GM12872 (cell line): ENCODE results near the gene HNF1A.

Experiments used
- TF ChIP-seq, protein P1 (sequence below): IDR thresholded peaks from 3 replicates; pipeline ENCODE4 v1.5.1; 2011; ENCODE audit warnings: low read depth, mild to moderate bottlenecking, low read length, moderate library complexity; ENCODE audit not compliant: insufficient read depth

HNF1A gene

DNA sequence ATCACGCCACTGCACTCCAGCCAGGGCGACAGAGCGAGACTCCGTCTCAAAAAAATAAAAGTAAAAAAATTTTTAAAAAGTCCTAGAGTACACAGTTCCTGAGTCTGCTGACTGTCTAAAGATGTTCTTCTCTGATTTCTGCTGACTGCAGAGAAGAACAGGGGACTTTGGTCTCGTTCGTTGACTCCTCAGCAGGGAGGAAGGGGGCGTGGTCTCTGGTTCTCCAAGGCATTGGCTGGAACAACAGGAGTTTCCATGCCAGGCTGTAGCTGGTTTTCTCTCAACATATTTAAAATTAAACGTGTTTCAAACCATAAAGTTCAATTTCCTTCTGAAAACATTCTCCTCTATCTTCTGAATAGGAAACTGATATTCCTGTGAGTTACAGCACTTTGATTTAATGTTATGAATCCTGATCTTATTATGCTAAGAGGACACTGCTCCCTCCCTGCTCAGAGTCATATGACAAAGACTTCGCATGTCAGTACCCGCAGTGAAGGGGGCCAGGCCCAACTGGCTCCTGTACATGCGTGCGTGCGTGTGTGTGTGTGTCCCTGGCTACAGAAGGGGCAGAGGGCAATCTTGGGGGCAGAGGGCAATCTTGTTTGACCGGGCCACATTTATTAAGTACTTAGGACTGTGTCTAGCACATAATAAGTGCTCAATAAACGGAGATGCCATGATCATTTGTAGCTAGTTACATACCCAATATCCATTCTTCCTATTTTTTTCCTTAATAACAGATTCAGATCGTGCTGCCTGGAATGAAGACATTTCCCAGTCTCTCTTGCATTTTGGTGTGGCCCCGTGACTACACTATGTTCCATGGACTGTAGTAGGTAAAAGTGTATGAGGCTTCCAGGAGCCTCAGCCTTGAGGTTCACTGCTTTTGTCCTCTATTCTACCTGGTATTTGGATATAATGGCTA lies 16.5 kb upstream of the HNF1A start:
- TF ChIP-seq, protein P1, sequence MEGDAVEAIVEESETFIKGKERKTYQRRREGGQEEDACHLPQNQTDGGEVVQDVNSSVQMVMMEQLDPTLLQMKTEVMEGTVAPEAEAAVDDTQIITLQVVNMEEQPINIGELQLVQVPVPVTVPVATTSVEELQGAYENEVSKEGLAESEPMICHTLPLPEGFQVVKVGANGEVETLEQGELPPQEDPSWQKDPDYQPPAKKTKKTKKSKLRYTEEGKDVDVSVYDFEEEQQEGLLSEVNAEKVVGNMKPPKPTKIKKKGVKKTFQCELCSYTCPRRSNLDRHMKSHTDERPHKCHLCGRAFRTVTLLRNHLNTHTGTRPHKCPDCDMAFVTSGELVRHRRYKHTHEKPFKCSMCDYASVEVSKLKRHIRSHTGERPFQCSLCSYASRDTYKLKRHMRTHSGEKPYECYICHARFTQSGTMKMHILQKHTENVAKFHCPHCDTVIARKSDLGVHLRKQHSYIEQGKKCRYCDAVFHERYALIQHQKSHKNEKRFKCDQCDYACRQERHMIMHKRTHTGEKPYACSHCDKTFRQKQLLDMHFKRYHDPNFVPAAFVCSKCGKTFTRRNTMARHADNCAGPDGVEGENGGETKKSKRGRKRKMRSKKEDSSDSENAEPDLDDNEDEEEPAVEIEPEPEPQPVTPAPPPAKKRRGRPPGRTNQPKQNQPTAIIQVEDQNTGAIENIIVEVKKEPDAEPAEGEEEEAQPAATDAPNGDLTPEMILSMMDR = no peak

DNA sequence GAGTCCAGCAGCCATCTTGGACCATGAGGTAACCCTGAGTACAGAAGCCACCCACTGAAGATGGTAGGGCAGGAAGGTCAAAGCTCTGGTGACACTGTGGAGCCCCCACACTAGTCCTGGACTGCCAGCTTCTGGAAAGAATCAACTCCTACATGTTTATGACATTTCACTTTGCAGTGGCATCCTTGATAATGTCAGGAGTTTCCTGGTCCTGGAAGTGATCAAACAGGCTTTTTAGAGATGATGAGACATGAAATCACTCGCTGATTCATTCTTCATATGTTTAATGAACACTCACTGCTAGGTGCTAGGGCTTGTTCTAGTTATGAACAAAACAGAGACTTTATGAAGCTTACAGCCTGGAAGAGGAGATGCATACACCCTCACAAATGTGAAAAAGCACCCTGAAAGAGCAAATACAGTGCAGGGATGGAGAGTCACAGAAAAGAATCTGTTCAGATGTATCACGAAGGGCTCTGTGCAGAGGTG lies 15.8 kb upstream of the HNF1A start:
- TF ChIP-seq, protein P1 = no peak

DNA sequence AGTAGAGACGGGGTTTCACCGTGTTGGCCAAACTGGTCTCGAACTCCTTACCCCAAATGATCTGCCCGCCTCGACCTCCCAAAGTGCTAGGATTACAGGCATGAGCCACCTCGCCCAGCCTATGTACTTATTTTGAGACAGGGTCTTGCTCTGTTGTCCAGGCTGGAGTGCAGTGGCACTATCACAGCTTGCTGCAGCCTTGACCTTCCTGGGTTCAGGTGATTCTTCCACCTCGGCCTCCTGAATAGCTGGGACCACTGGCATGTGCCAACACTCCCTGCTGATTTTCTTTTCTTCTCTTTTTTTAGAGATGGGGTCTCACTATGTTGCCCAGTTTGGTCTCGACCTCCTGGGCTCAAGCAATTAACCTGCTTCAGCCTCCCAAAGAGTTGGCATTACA lies 14.0 kb upstream of the HNF1A start:
- TF ChIP-seq, protein P1 = no peak

DNA sequence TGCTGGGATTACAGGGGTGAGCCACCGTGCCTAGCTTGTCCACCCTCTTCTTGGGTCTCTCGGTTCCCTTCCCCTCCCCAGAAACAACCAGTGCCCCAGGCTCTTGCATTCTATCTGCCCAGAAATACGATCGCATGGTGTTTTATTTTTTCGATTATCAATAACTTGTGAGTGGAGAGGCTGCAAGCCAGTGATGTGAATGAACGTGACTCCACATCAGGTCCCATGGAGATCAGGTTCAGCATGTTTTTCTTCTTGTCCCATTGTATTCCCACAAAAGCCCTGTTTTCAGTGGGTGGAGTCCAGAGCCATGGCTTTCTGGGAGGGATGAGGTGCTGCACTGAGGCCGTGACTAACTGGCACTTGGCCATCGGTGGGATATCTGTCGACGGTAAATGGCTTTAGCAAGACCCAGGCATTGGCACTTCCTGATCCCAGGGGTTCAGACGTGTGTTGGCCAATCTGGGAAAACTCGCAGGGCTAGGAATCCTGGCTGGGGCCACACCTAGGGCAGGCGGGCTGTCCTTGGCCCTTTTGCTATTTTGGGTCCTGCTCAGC lies 12.7 kb upstream of the HNF1A start:
- TF ChIP-seq, protein P1 = no peak

DNA sequence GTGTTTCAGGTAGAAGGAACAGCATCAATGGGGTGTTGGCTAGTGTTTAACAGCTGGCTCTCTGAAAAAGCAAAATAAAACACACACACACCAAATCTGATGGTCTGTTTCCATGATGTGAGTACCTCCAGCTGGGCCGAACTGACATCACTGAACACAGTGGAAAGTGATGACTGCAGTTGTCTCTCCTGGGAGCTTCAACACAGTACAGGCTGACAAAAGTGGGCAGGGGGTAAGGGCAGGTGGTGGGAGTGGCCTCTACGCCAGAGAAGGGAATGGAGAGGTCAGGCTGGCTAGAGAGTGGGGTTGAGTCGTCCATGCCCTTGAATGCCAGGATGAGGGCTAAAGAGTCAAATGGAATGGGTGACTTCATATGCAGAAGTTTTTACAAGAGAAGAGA lies 8.0 kb upstream of the HNF1A start:
- TF ChIP-seq, protein P1 = no peak

DNA sequence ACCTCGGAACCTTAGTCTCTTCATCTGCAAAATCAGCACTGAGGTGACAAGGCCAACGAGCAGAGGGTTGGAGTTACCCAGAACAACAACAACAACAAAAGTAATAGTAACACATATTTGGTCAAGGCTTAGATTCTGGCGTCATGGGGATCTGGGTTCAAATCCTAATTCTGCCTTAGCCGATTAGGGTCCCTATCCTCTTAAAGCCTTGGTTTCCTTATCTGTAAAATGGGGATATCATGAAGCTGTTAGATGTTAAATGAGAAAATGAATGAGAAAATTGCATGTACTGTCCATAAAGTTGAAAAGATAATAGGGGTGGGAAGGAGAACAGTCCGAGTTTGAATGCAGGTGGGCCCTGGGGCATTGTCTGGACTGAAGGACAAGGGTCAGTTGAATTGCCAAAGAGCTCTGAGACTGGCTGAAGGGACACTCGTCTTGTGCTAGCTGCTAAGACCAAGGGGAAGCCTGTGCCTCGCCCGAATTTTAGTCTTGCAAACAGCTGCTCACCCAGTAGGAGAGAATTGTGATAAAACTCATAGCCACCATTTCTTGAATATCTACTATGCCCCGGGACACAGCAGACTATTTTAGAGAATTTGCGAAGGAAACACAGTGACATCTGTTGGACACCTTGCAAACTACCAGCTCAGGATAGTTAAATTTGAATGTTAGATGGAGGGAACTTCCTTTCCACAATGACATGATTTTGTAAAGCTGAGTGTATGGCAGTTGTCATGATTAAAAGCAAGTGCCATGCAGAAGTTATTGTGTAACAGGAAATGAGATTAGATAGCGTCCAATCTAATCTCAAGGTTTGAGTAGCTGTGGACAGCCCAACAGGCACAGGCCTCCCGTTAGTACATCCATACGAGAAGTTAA lies 6.8 kb upstream of the HNF1A start:
- TF ChIP-seq, protein P1 = peak; percentile 78
